ENCODE measurements around the gene TRPV2. TPM values are rescaled to one million over a fixed set of nuclear protein-coding genes. Genes with fewer than 3 reads are reported as not detected.

TRPV2 gene
- total and polyA plus RNA-seq, 11 donors, result 5.2 to 43.5 (median 8.8) TPM

DNA sequence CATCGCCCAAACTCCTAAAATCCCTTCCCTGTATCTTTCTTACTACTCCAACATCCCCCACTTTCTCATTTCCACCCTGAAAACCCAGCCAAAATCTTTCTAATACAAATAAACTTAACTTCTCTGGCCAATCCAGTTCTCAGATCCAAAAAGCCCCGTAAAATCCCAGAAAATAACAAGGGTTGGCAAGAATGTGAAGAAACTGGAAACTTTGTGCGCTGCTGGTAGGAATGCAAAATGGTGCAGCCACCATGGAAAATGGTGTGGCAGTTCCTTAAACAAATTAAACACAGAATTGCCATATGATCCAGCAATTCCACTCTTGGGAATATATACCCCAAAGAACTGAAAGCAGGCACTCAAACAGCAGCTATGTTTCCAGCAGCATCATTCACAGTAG lies 52.5 kb downstream of the TRPV2 start:
- peaks cover 0 to 55% (median 27%) of the 10 kb centered on the region in 12 donors for H3K4me1 ChIP-seq
- ATAC-seq, result no peak
- 77 to 91% (median 86%) methylated on average over 3 of the region's 3 CpGs for WGBS, 4 donors
- no peak overlapping the region for H3K27ac ChIP-seq
- no peak overlapping the region for H3K4me3 ChIP-seq
- DNase-seq, result no peak
- no peak for TF ChIP-seq POLR2A (IDR thresholded peaks at IDR 0.05)
- TF ChIP-seq, protein P1, sequence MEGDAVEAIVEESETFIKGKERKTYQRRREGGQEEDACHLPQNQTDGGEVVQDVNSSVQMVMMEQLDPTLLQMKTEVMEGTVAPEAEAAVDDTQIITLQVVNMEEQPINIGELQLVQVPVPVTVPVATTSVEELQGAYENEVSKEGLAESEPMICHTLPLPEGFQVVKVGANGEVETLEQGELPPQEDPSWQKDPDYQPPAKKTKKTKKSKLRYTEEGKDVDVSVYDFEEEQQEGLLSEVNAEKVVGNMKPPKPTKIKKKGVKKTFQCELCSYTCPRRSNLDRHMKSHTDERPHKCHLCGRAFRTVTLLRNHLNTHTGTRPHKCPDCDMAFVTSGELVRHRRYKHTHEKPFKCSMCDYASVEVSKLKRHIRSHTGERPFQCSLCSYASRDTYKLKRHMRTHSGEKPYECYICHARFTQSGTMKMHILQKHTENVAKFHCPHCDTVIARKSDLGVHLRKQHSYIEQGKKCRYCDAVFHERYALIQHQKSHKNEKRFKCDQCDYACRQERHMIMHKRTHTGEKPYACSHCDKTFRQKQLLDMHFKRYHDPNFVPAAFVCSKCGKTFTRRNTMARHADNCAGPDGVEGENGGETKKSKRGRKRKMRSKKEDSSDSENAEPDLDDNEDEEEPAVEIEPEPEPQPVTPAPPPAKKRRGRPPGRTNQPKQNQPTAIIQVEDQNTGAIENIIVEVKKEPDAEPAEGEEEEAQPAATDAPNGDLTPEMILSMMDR (IDR thresholded peaks at IDR 0.05), result no peak
- H3K9me3 ChIP-seq, result no peaks in the 10 kb centered on the region
- intact Hi-C loops (cut with DNase I), result no loop called here
- H3K27me3 ChIP-seq, result no peaks in the 10 kb centered on the region
- no peaks in the 10 kb centered on the region for H3K36me3 ChIP-seq

DNA sequence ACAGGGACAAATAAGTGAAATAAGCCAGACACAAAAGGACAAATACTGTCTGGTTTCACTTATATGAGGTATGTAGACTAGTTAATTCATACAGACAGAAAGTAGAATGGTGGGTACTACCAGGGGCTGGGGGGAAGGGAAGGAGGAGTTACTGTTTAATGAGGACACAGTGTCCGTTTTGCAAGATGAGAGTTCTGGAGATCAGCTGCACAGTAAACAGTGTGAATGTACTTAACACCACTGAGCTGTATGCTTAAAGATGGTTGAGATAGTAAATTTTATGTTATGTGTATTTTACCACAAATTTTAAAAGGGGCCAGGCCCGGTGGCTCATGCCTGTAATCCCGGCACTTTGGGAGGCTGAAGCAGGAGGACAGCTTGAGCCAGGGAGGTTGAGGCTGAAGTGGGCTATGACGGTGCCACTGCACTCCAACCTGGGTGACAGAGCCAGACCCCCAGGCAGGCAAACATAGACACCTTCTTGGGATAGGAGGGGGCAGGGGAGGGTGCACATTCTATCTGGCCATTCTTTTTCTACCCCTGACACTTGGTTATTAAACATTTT lies 53.1 kb downstream of the TRPV2 start:
- ATAC-seq (no peak), DNase-seq (no peak)
- no peaks in the 10 kb centered on the region for H3K27me3 ChIP-seq
- H3K9me3 ChIP-seq, result no peaks in the 10 kb centered on the region
- H3K4me1 ChIP-seq, result peaks cover 0 to 50% (median 24%) of the 10 kb centered on the region in 12 donors
- WGBS, 4 donors, result 90 to 95% (median 92%) methylated on average over 4 of the region's 4 CpGs
- H3K4me3 ChIP-seq, result no peak overlapping the region
- no peaks in the 10 kb centered on the region for H3K36me3 ChIP-seq
- no peak overlapping the region for H3K27ac ChIP-seq
- TF ChIP-seq POLR2A (IDR thresholded peaks at IDR 0.05), result no peak
- TF ChIP-seq, protein P1 (IDR thresholded peaks at IDR 0.05), result no peak
- intact Hi-C loops (cut with DNase I), result no loop called here

DNA sequence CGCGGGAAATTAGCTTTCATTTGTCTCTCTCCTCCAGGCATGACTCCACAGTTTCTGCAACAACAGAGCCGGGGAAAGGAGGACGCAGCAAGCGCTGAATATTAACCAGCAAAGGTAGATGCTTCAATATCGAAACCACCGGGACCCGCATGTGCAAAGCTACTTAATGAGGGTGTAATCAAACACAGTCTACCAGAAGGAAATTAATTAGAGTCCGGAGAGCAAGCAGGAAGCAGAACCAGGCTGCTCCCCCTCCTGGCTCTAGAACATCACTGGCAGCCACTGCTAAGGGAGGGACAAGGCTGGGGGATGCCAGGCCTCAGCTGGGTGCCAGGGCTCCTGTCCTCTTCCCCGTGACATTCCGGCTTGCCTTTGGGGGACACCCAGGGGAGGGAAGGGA lies 54.9 kb downstream of the TRPV2 start:
- DNase-seq, result no peak
- Histone ChIP-seq H3K4me3 (no peak overlapping the region), H3K27ac (peak overlapping the region in 3 of 12 donors; percentile 10 to 28 (median 13)), H3K4me1 (peaks cover 0 to 33% (median 17%) of the 10 kb centered on the region in 12 donors), H3K9me3 (no peaks in the 10 kb centered on the region), H3K27me3 (no peaks in the 10 kb centered on the region), H3K36me3 (no peaks in the 10 kb centered on the region)
- TF ChIP-seq POLR2A (IDR thresholded peaks at IDR 0.05), result no peak
- TF ChIP-seq, protein P1 (IDR thresholded peaks at IDR 0.05), result peak in 4 of 12 donors; percentile 15 to 34 (median 25)
- intact Hi-C loops (cut with DNase I), result loop anchor here in 1 of 10 donors (1.0 kb wide), 1 partner anchor 9 kb away; no protein-coding TSS in a partner anchor
- ATAC-seq, result peak; percentile 47 to 63 (median 54)
- 42 to 50% (median 45%) methylated on average over 11 of the region's 11 CpGs for WGBS, 4 donors

GRCh38 chr17:16471295-16471694 lies 55.9 kb downstream of the TRPV2 start:
- WGBS, 4 donors, result 86 to 92% (median 90%) methylated on average over 5 of the region's 5 CpGs
- Histone ChIP-seq H3K9me3 (no peaks in the 10 kb centered on the region), H3K27ac (no peak overlapping the region), H3K27me3 (no peaks in the 10 kb centered on the region), H3K4me1 (peaks cover 0 to 23% (median 15%) of the 10 kb centered on the region in 12 donors), H3K4me3 (no peak overlapping the region), H3K36me3 (no peaks in the 10 kb centered on the region)
- ATAC-seq, result no peak
- intact Hi-C loops (cut with DNase I), result no loop called here
- DNase-seq, result no peak
- TF ChIP-seq POLR2A (IDR thresholded peaks at IDR 0.05), result no peak

GRCh38 chr17:16472539-16472938 lies 57.2 kb downstream of the TRPV2 start:
- WGBS, 4 donors, result 77 to 87% (median 81%) methylated on average over 6 of the region's 6 CpGs
- Histone ChIP-seq H3K36me3 (no peaks in the 10 kb centered on the region), H3K27me3 (no peaks in the 10 kb centered on the region), H3K9me3 (no peaks in the 10 kb centered on the region), H3K4me3 (no peak overlapping the region), H3K4me1 (peaks cover 0 to 28% (median 16%) of the 10 kb centered on the region in 12 donors), H3K27ac (no peak overlapping the region)
- intact Hi-C loops (cut with DNase I), result no loop called here
- ATAC-seq (no peak), DNase-seq (no peak)
- TF ChIP-seq, protein P1 (IDR thresholded peaks at IDR 0.05), result no peak
- no peak for TF ChIP-seq POLR2A (IDR thresholded peaks at IDR 0.05)
